Measurements from ENCODE around the gene CNPY2.
A peak's percentile ranks its signal among the peaks of the same experiment; 100 is the strongest.

- TF ChIP-seq CTCF (IDR thresholded peaks at IDR 0.05) (no peak), POLR2A (IDR thresholded peaks at IDR 0.05) (peak; percentile 18)
Measured at GRCh38 chr12:56358836-56359532, 43.2 kb upstream of the CNPY2 start.
